GM23338 (cell line): ENCODE data around the gene CRACR2B. TPM values are rescaled to one million over a fixed set of nuclear protein-coding genes. Genes with fewer than 3 reads are reported as not detected.

Experiments used
- ATAC-seq: fragments of 200-7000 bp; cut with Tn5 transposase; 3 replicates; pipeline ENCODE4 v1.9.1; 2020
- DNase-seq: peaks from one replicate; pipeline ENCODE4 v3.0.0-alpha.2; 2015; ENCODE audit warnings: low spot score
- H2AFZ ChIP-seq: fragments of 200-600 bp; sonication (generic); 2 replicates; pipeline ENCODE4 v1.8.0; 2016; ENCODE audit warnings: antibody characterized with exemption, mild to moderate bottlenecking, moderate library complexity
- H3F3A ChIP-seq: fragments of 200-600 bp; sonication (generic); replicated peaks from 2 replicates; pipeline ENCODE4 v1.8.0; 2017; ENCODE audit warnings: antibody characterized with exemption, mixed run types, low read depth
- H3K27ac ChIP-seq: fragments of 200-600 bp; sonication (generic); 2 replicates; pipeline ENCODE4 v1.6.1; 2016; ENCODE audit warnings: low read depth
- H3K27me3 ChIP-seq: fragments of 200-600 bp; sonication (generic); 2 replicates; pipeline ENCODE4 v1.8.0; 2016; ENCODE audit warnings: mild to moderate bottlenecking, mixed run types, moderate library complexity; ENCODE audit not compliant: insufficient read depth
- H3K36me3 ChIP-seq: fragments of 200-600 bp; sonication (generic); 2 replicates; pipeline ENCODE4 v1.8.0; 2016; ENCODE audit warnings: mild to moderate bottlenecking; ENCODE audit not compliant: insufficient read depth
- H3K4me1 ChIP-seq: fragments of 200-600 bp; sonication (generic); 2 replicates; pipeline ENCODE4 v1.8.0; 2016; ENCODE audit warnings: mild to moderate bottlenecking, moderate library complexity; ENCODE audit not compliant: insufficient read depth
- H3K4me2 ChIP-seq: fragments of 200-600 bp; sonication (generic); 2 replicates; pipeline ENCODE4 v1.7.1; 2017; ENCODE audit warnings: mixed run types
- H3K4me3 ChIP-seq: fragments of 200-600 bp; sonication (generic); 2 replicates; pipeline ENCODE4 v1.6.1; 2016; ENCODE audit warnings: mixed run types
- H3K79me2 ChIP-seq: fragments of 200-600 bp; sonication (generic); replicated peaks from 2 replicates; pipeline ENCODE4 v1.8.0; 2017; ENCODE audit warnings: mild to moderate bottlenecking; ENCODE audit not compliant: insufficient read depth
- H3K9me2 ChIP-seq: fragments of 200-600 bp; sonication (generic); 2 replicates; pipeline ENCODE4 v1.8.0; 2017; ENCODE audit not compliant: insufficient read depth
- H4K20me1 ChIP-seq: fragments of 200-600 bp; sonication (generic); replicated peaks from 2 replicates; pipeline ENCODE4 v1.8.0; 2017; ENCODE audit warnings: mild to moderate bottlenecking; ENCODE audit not compliant: insufficient read depth
- H3K27ac Mint-ChIP-seq: 2 replicates; pipeline ENCODE4 v1.8.0; 2020; ENCODE audit warnings: inconsistent platforms, mild to moderate bottlenecking, moderate library complexity, mixed read lengths
- H3K27me3 Mint-ChIP-seq: 3 replicates; pipeline ENCODE4 v1.8.0; 2022; ENCODE audit warnings: low read depth, mild to moderate bottlenecking, moderate library complexity, mixed read lengths, inconsistent platforms; ENCODE audit not compliant: insufficient read depth, poor library complexity
- H3K36me3 Mint-ChIP-seq: 3 replicates; pipeline ENCODE4 v1.8.0; 2021; ENCODE audit warnings: low read depth, mild to moderate bottlenecking, inconsistent platforms, moderate library complexity, mixed read lengths
- H3K4me1 Mint-ChIP-seq: 3 replicates; pipeline ENCODE4 v1.8.0; 2020; ENCODE audit warnings: mild to moderate bottlenecking, inconsistent platforms, mixed read lengths
- H3K4me3 Mint-ChIP-seq: 3 replicates; pipeline ENCODE4 v1.8.0; 2021; ENCODE audit warnings: moderate library complexity, mild to moderate bottlenecking, inconsistent platforms, mixed read lengths
- H3K9me3 Mint-ChIP-seq: 3 replicates; pipeline ENCODE4 v1.8.0; 2020; ENCODE audit warnings: moderate library complexity, mild to moderate bottlenecking, inconsistent platforms, mixed read lengths
- CREB1 ChIP-seq: fragments of 250-450 bp; sonication (Bioruptor Pico); IDR thresholded peaks from 2 replicates; pipeline ENCODE4 v1.5.0; 2020; ENCODE audit warnings: low read depth, mild to moderate bottlenecking, moderate library complexity
- EZH2 ChIP-seq: fragments of 200-600 bp; sonication (generic); IDR thresholded peaks from one replicate; pipeline ENCODE4 v1.8.0; 2017; ENCODE audit warnings: antibody characterized with exemption, mild to moderate bottlenecking, low read depth; ENCODE audit not compliant: unreplicated experiment
- EZH2phosphoT487 ChIP-seq: fragments of 200-600 bp; sonication (generic); IDR thresholded peaks from one replicate; pipeline ENCODE4 v1.8.1; 2018; ENCODE audit warnings: antibody characterized with exemption; ENCODE audit not compliant: unreplicated experiment
- JUNB ChIP-seq: IDR thresholded peaks from one replicate; pipeline ENCODE4 v1.6.1; 2016; ENCODE audit warnings: antibody characterized with exemption; ENCODE audit not compliant: unreplicated experiment
- NANOG ChIP-seq: IDR thresholded peaks from 2 replicates; pipeline ENCODE4 v1.6.1; 2016; ENCODE audit warnings: antibody characterized with exemption, borderline replicate concordance
- POLR2AphosphoS5 ChIP-seq: IDR thresholded peaks from 2 replicates; pipeline ENCODE4 v1.6.1; 2016; ENCODE audit warnings: antibody characterized with exemption, low read depth
- STAT1 ChIP-seq: IDR thresholded peaks from one replicate; pipeline ENCODE4 v1.6.1; 2016; ENCODE audit warnings: antibody characterized with exemption; ENCODE audit not compliant: unreplicated experiment
- ZNF114 ChIP-seq: fragments of 250-450 bp; sonication (Bioruptor Pico); IDR thresholded peaks from 2 replicates; pipeline ENCODE4 v1.5.0; 2020; ENCODE audit warnings: mild to moderate bottlenecking, moderate library complexity
- ZNF331 ChIP-seq: fragments of 250-450 bp; sonication (Bioruptor Pico); IDR thresholded peaks from 2 replicates; pipeline ENCODE4 v1.5.0; 2020; ENCODE audit warnings: low read depth, mild to moderate bottlenecking, moderate library complexity
- polyA plus RNA-seq: library from polyadenylated mRNA; unstranded; fragments of >200 nt; fragmentation: Nextera tagmentation; extraction: Ambion mirVana; gene quantifications from 2 replicates; pipeline ENCODE4 v1.2.1, GENCODE V29; 2016
- total RNA-seq: library from RNA; depleted of rRNA; stranded (reverse); fragments of >200 nt; shearing (Covaris generic); gene quantifications from 2 replicates; pipeline ENCODE4 v1.2.3, GENCODE V29; 2014
- TF ChIP-seq, protein P1 (sequence below): IDR thresholded peaks from one replicate; pipeline ENCODE4 v1.6.1; 2018; ENCODE audit warnings: antibody characterized with exemption; ENCODE audit not compliant: unreplicated experiment
- TF ChIP-seq, protein P2 (sequence below): fragments of 250-450 bp; sonication (Bioruptor Pico); IDR thresholded peaks from 2 replicates; pipeline ENCODE4 v1.5.0; 2020; ENCODE audit warnings: mild to moderate bottlenecking, moderate library complexity
- TF ChIP-seq, protein P3 (sequence below), 2 experiments: fragments of 200-600 bp in 1 of 2; sonication (generic) in 1 of 2; conservative IDR thresholded peaks; 2 replicates each; pipeline versions ENCODE4 v1.5.1 to v1.6.1; 2016 to 2017; ENCODE audit warnings: antibody characterized with exemption in 2 of 2, low read depth in 2 of 2, mild to moderate bottlenecking in 2 of 2, moderate library complexity in 1 of 2
- TF ChIP-seq, protein P4 (sequence below): IDR thresholded peaks from 2 replicates; pipeline ENCODE4 v1.6.1; 2016; ENCODE audit warnings: antibody characterized with exemption

The CRACR2B gene
- total and polyA plus RNA-seq, 2 experiments from 2014 or later = 55.9 to 64.1 TPM

DNA sequence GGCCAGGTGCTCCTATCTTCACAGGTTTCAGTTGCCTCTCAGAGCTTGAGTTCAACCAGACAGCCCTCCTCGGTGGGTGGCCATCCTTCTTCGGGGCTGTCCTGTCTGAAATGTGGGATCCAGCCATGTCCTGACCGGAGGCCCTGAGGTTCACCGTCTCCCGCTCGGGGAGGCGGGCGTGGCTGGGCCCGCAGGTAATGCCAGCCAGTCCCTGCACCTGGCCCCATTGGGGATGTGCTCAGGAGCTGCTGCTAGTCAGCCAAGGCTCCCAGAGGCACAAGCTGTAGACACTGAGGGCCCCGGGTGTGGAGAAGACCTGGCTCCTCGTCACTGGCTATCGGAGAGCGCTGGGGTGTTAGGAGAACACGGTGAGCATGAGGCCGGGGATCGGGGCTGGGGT lies 47.5 kb downstream of the CRACR2B start:
- Histone ChIP-seq H2AFZ (no peak overlapping the region), H3K9me2 (no peaks in the 10 kb centered on the region), H3K27me3 (no peaks in the 10 kb centered on the region), H3K4me2 (no peak overlapping the region), H3K36me3 (peaks cover 4% of the 10 kb centered on the region; the same call in 1 of the 2 replicates), H4K20me1 (peaks cover 12% of the 10 kb centered on the region), H3K4me3 (no peak overlapping the region), H3F3A (peaks cover 15% of the 10 kb centered on the region; the same call in 1 of the 2 replicates), H3K27ac (no peak overlapping the region), H3K4me1 (no peaks in the 10 kb centered on the region), H3K79me2 (no peaks in the 10 kb centered on the region)
- no peak for ATAC-seq
- DNase-seq = no peak
- Mint-ChIP-seq H3K9me3 (no peaks in the 10 kb centered on the region), H3K27ac (no peak overlapping the region), H3K36me3 (peaks cover 26% of the 10 kb centered on the region), H3K4me1 (peaks cover 1% of the 10 kb centered on the region), H3K27me3 (peaks cover 24% of the 10 kb centered on the region), H3K4me3 (no peak overlapping the region)
- TF ChIP-seq EZH2phosphoT487 (no peak), EZH2 (no peak), NANOG (no peak), POLR2AphosphoS5 (no peak), ZNF114 (CRISPR knock-in tag) (no peak), STAT1 (no peak), JUNB (no peak), CREB1 (no peak), ZNF331 (no peak)
- TF ChIP-seq, protein P1, sequence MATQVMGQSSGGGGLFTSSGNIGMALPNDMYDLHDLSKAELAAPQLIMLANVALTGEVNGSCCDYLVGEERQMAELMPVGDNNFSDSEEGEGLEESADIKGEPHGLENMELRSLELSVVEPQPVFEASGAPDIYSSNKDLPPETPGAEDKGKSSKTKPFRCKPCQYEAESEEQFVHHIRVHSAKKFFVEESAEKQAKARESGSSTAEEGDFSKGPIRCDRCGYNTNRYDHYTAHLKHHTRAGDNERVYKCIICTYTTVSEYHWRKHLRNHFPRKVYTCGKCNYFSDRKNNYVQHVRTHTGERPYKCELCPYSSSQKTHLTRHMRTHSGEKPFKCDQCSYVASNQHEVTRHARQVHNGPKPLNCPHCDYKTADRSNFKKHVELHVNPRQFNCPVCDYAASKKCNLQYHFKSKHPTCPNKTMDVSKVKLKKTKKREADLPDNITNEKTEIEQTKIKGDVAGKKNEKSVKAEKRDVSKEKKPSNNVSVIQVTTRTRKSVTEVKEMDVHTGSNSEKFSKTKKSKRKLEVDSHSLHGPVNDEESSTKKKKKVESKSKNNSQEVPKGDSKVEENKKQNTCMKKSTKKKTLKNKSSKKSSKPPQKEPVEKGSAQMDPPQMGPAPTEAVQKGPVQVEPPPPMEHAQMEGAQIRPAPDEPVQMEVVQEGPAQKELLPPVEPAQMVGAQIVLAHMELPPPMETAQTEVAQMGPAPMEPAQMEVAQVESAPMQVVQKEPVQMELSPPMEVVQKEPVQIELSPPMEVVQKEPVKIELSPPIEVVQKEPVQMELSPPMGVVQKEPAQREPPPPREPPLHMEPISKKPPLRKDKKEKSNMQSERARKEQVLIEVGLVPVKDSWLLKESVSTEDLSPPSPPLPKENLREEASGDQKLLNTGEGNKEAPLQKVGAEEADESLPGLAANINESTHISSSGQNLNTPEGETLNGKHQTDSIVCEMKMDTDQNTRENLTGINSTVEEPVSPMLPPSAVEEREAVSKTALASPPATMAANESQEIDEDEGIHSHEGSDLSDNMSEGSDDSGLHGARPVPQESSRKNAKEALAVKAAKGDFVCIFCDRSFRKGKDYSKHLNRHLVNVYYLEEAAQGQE = no peak
- TF ChIP-seq, protein P2, sequence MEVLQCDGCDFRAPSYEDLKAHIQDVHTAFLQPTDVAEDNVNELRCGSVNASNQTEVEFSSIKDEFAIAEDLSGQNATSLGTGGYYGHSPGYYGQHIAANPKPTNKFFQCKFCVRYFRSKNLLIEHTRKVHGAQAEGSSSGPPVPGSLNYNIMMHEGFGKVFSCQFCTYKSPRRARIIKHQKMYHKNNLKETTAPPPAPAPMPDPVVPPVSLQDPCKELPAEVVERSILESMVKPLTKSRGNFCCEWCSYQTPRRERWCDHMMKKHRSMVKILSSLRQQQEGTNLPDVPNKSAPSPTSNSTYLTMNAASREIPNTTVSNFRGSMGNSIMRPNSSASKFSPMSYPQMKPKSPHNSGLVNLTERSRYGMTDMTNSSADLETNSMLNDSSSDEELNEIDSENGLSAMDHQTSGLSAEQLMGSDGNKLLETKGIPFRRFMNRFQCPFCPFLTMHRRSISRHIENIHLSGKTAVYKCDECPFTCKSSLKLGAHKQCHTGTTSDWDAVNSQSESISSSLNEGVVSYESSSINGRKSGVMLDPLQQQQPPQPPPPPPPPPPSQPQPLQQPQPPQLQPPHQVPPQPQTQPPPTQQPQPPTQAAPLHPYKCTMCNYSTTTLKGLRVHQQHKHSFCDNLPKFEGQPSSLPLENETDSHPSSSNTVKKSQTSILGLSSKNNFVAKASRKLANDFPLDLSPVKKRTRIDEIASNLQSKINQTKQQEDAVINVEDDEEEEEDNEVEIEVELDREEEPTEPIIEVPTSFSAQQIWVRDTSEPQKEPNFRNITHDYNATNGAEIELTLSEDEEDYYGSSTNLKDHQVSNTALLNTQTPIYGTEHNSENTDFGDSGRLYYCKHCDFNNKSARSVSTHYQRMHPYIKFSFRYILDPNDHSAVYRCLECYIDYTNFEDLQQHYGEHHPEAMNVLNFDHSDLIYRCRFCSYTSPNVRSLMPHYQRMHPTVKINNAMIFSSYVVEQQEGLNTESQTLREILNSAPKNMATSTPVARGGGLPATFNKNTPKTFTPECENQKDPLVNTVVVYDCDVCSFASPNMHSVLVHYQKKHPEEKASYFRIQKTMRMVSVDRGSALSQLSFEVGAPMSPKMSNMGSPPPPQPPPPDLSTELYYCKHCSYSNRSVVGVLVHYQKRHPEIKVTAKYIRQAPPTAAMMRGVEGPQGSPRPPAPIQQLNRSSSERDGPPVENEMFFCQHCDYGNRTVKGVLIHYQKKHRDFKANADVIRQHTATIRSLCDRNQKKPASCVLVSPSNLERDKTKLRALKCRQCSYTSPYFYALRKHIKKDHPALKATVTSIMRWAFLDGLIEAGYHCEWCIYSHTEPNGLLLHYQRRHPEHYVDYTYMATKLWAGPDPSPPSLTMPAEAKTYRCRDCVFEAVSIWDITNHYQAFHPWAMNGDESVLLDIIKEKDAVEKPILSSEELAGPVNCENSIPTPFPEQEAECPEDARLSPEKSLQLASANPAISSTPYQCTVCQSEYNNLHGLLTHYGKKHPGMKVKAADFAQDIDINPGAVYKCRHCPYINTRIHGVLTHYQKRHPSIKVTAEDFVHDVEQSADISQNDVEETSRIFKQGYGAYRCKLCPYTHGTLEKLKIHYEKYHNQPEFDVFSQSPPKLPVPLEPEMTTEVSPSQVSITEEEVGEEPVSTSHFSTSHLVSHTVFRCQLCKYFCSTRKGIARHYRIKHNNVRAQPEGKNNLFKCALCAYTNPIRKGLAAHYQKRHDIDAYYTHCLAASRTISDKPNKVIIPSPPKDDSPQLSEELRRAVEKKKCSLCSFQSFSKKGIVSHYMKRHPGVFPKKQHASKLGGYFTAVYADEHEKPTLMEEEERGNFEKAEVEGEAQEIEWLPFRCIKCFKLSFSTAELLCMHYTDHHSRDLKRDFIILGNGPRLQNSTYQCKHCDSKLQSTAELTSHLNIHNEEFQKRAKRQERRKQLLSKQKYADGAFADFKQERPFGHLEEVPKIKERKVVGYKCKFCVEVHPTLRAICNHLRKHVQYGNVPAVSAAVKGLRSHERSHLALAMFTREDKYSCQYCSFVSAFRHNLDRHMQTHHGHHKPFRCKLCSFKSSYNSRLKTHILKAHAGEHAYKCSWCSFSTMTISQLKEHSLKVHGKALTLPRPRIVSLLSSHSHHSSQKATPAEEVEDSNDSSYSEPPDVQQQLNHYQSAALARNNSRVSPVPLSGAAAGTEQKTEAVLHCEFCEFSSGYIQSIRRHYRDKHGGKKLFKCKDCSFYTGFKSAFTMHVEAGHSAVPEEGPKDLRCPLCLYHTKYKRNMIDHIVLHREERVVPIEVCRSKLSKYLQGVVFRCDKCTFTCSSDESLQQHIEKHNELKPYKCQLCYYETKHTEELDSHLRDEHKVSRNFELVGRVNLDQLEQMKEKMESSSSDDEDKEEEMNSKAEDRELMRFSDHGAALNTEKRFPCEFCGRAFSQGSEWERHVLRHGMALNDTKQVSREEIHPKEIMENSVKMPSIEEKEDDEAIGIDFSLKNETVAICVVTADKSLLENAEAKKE (CRISPR knock-in tag) = no peak
- TF ChIP-seq, protein P3, sequence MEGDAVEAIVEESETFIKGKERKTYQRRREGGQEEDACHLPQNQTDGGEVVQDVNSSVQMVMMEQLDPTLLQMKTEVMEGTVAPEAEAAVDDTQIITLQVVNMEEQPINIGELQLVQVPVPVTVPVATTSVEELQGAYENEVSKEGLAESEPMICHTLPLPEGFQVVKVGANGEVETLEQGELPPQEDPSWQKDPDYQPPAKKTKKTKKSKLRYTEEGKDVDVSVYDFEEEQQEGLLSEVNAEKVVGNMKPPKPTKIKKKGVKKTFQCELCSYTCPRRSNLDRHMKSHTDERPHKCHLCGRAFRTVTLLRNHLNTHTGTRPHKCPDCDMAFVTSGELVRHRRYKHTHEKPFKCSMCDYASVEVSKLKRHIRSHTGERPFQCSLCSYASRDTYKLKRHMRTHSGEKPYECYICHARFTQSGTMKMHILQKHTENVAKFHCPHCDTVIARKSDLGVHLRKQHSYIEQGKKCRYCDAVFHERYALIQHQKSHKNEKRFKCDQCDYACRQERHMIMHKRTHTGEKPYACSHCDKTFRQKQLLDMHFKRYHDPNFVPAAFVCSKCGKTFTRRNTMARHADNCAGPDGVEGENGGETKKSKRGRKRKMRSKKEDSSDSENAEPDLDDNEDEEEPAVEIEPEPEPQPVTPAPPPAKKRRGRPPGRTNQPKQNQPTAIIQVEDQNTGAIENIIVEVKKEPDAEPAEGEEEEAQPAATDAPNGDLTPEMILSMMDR (conservative IDR thresholded peaks at IDR 0.05; ENCODE audit: low read depth in 2 of 2) = no peak
- TF ChIP-seq, protein P4, sequence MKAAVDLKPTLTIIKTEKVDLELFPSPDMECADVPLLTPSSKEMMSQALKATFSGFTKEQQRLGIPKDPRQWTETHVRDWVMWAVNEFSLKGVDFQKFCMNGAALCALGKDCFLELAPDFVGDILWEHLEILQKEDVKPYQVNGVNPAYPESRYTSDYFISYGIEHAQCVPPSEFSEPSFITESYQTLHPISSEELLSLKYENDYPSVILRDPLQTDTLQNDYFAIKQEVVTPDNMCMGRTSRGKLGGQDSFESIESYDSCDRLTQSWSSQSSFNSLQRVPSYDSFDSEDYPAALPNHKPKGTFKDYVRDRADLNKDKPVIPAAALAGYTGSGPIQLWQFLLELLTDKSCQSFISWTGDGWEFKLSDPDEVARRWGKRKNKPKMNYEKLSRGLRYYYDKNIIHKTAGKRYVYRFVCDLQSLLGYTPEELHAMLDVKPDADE = no peak
